Stimulated activated naive CD4-positive, alpha-beta T cell treated with Interleukin-2 at 50 U/mL for 16 hours (primary cell): Measurements from ENCODE around the gene SUPT3H.

Experiments used
- DNase-seq: peaks from one replicate; lab custom pipeline; 2025; lab: John Stamatoyannopoulos, UW

The SUPT3H gene

DNA sequence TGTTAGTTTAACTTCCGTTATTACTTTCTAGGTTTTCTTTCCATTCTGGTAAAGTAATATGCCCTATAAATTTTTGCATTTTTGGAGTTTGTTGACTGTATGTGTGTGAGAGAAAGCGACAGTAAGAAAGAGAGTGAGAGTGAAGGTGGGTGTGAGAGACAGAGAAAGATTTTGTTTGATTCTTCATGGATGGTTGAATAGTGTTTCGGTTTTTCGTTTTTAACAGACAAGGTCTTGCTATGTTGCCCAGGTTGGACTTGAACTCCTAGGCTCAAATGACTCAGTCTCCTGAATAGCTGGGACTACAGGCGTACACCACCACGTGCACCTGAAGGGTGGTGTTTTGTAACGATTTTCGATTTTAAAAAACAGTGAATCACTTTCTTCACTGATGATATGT lies 378.7 kb downstream of the SUPT3H start:
- DNase-seq, result no peak

DNA sequence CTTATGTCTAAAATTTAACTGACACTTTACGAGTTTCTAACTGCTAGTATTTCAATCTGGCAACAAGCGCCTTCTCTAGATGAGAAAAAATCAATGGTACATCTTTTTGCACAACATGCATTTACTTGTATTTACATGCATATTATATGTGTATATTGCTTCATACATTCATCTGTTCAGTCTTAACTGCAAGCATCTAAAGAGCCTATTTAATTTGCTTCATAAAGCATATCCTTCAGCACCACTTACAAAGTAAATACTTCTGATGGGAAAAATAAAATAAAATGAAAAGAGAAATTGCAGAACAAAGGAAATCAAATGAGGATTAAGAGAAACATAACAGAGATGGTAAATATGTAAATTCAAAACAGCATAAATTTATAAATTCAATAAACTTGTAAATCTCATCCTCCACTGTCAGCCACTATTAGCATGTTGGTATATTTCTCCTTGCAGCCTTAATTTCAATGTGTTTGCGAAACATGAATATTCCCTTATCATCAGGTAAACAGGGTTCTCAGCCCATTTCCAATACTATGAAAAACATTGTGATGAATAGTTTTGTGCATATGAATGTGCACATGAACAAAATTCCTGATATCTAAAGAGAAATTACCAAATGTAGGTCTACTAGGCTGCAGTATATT lies 382.1 kb downstream of the SUPT3H start:
- DNase-seq, result no peak

DNA sequence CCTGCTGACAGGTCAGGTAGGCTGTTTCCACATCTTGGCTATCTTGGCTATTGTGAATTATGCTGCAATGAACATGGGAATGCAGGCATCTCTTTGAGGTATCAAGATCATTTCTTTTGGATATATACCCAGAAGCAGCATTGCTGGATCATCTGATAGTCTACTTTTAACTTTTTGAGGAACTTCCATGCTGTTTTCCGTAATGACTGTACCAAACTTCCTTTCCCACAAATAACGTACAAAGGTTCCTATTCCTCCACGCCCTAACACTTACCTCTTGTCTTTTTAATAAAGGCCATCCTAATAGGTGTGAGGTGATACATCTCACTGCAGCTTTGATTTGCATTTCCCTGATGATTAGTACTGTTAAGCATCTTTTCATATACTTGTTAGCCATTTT lies 388.3 kb downstream of the SUPT3H start:
- DNase-seq, result no peak

DNA sequence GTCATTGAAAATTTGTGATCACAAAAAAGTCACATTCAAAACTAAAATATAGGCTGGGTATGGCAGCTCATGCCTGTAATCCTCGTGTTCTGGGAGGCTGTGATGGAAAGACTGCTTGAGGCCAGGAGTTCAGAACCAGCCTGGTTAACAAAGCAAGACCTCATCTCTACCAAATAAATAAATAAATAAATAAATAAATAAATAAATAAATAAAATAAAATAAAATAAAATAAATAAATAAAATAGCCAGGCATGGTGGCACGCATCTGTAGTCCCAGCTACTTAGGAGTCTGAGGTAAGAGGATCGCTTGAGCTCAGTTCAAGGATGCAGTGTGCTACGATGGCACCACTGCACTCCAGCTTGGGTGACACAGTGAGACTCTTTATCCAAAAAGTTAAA lies 392.7 kb downstream of the SUPT3H start:
- DNase-seq, result no peak

DNA sequence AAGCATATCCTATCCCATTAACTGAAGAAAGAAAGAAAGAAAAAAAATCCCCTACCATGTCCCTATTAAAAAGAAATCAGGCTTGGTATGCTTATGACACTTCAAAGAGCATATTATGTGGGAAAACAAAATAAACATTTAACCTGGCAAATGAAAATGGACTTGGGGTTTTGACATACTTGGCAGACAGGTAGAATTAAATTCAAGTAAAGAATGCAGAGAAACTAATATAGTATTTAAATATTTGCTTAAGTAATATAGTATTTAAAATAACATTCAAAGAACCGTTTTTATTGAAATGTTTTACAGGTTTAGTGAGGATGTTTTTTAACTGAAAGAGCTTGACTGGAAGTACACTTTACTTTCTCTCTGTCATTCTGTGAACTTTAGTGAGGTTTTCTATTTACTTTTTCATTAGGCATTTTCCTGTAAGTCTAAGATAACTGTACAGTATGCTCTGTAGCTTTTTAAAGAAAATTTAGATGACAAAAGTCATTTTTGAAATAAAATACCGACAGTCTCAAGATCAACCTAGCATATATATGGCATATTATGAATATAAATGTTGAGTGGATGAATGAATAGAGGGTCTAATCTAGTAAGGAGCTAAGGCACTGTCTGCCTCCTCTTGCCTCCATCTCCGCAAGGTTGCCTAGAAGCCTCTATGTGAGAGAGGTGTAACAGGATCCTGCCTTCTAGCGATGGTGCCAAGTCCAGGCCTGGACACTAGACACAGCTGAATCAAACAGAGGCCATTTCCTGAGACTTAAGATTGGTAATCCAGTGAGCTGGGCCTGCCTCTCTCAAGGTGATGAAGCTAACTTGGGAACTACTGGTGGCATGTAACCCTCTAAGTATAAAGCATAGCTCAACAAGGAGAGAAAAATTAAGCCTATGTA lies 394.0 kb downstream of the SUPT3H start:
- DNase-seq, result no peak

DNA sequence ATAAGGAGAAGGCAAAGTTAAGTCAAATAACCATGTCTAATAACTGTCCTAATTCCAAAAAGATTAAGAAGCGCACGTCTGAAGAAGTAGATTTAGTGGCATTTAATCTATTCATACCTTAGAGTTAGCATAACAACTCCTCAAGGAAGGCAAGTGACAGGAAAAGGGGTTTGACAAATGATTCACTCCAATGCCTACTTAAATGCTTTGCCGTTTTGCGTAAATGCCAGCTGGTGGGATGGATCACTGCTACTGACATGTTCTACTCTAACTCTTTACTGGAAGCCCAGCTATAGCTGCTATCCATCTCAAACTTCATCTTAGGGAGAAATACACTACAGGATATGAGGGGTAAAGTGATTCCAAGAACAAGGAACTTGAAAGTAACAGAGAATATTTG lies 396.9 kb downstream of the SUPT3H start:
- no peak for DNase-seq

DNA sequence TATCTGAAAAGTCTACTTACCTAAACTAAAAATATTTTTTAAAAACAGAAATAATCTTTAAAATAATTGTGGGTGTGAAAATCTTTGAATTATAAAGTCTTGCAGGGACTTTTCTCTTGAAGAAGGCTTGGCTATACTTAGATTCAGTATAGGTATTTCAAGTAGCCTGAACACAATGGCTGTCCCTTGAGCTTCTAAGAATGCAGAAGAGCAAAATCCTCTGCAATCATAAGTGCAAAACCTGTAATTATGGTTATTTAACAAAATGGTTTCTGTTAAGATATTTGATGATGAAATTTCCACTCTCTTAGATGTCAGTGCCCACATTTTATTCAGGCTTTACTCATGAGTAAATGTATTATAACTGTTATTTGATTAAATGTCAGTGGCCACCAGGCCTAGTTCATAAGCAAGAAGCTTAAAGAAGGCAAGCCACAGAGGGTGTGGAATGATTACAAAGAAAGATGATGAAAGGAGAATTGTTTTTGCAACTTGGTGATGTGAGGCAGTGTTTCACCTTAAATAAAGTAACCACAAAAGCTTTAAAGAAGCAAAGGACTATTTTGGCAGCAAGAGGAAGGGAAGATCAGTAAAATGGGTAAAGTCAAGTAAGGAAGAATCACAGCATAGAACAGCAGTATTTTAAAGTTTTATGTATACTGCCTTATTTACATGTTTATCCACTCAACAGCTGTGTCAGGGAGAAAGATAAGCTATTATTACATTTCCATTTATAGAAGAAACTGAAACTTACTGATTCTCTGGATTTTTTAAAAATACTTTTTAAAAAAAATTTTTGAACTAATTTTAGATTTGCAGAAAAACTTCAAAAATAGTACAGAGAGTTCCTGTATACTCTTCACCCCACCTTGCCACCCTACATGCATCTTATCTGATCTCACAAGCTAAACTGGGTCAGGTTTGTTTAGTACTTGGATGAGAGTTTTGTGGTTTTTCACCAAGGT lies 400.8 kb downstream of the SUPT3H start:
- no peak for DNase-seq

DNA sequence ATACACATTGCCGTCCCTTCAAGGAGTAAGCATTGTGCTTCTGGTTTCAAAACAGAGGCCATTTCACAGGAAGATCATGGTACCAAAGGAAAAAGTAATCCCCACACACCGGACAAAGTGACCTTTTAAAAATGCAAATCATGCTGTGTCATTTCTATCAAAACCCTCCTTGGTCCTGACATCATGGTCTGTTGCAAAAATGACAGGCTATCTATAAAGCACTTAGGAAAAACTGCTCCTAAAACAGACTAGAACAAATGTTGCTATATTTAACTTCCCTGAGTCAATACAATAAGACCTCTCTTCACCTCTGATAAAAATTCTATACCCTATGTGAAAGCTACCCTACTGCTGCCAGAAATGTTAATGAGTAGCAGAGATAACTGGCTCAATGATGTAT lies 403.2 kb downstream of the SUPT3H start:
- DNase-seq, result no peak

DNA sequence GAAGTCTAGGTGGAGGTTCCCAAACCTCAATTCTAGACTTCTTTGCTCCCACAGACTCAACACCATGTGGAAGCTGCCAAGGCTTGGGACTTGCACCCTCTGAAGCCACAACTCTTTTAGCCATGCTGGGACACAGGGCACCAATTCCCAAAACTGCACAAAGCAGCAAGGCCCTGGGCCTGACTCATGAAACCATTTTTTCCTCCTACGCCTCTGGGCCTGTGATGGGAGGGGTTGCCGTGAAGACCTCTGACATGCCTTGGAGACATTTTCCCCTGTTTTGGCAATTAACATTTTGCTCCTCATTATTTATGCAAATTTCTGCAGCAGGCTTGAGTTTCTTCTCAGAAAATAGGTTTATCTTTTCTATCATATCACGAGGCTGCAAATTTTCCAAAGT lies 405.0 kb downstream of the SUPT3H start:
- no peak for DNase-seq

DNA sequence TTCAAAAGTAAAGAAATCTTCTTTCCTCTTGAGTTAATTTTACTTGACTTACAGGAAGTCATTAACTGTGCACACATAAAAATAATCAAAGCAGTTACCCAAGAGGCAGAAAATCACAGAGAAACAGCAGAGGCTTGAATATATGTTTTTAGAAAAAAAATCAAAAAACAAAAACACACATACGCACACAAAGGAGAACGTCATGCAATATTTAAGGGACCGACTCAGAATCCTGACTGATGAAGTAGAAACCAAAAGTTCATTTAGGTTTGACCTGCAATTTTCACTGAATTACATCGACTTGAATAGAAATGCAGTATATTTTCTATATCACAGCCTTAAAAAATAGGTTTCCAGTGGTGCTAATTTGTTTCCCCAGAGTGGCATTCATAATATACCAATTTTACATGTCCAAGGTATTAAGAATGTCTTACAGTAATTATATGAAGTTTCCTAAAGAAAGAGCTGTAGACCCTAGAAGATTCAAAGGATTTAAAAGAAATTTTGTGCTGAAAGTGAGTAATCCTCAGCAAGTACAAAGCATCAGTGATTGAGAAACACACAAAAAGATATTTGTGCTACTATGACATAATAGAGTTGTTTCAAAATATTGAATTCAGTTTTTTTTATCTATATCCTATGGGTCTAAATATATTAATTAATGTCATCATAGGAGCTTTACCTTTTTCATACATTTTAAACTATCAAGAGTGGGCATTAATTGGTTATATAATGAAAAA lies 408.1 kb downstream of the SUPT3H start:
- DNase-seq, result no peak

DNA sequence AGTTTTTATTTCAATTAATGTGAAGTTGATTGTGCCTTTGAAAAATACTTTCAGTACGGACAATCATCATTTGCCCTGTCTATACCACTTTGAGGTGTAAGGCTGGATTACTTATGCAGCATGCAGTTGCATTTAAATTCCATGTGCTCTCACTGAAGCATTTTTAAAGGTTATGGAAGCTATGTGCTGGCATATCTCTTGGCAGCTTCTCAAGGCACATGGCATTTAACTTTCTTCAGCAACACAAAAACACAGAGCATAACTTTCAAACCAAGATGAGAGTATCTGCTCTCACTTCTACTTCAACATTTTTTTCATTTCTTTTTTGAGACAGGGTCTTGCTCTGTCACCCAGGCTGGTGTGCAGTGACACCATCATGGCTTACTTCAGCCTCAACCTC lies 410.3 kb downstream of the SUPT3H start:
- no peak for DNase-seq

DNA sequence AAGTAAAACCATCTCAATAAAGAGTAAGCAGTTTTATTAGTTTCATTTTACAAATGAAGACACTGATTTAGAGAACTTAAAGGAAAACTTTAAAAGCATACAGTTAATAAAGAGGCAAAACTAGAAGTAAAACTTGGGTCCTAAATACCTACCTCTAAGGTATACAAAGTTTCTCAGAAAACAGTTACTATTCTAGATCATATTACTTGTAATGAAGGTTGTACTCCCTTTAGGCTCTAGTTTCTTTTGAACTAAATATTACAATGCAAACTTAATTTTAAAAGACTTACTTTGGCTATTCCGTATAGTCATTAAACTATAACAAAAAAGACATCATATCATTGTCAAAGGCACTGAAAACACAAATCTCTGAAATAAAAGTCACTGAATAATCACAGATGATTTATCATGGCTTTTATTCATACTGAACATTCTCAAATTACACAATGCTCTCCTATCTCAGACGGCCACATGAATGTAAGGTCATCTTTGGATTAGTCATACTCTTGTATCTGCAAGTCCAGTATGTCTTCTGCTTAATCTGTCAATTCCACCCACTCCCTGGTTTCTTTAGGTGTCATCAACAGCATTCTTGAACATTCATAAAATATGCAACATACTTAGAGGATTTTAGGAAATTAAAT lies 411.2 kb downstream of the SUPT3H start:
- DNase-seq, result no peak

DNA sequence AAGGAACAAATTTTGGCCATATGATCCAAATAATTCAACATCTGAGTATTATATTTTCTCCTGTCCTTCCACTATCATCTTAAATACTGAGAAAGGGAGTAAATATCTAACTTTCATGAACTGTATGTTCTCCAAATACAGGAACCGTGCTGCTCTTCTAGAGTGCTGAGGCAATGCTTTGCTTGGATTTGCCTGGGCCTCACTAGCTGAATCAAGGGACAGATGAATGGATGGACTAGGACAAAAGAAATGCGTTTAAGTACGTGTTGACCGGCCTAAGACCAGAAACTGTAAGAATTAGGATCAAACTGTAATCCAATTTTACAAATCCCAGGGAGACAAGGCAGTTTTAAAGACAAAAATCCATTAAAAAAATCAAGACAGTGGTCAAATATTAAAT lies 412.0 kb downstream of the SUPT3H start:
- no peak for DNase-seq

DNA sequence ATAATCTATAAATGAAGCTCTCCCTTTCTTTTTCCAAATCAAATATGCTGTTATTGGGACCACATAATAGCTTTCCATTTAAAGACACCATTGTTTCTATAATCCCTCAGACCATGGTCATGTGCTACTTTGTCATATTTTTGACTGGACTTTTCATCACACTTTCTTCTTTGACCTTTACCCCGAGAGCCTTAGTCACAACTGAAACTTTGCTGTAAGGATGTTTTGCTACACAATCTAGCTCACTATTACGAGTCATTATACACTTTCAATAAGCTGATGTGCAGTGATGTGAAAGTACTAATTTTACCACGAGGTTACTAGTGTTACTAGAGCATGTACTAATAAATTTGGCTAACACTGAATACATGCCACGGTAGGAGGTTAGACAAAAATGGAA lies 416.8 kb downstream of the SUPT3H start:
- DNase-seq, result no peak

DNA sequence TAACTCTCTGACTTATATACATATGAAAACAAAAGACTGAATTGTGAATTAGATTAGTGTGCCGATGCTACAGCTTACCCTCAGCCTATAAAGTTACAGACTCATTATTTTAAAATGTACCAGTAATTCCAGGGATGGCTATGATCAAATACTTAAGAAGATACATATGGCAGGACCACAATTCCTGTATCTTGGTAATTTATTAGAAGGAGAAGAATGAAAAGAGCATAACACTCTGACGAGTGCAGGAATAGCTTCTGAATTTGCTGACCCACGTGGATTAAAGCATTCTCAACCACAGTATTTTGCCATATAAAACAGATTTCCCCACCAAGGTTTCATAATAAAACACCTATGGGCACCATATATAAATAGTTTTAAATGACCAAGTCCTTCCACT lies 418.1 kb downstream of the SUPT3H start:
- DNase-seq, result no peak

DNA sequence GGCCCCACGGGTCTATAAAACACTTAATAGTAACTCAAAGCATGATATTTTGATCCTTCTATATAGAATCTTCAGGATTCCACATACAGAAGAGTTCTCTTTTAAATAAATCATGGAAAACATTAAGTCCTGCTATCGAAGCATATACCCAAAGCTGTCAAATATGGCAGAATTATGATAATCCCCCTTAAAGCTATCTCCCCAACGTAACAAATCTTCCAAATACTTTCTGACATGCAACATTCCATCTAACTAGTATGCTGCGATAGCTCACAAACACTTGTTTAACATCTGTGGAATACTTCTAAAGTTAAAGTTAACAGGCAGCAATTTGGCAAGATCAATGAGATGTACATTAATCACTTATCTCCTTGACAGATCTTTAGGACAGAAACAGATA lies 420.6 kb downstream of the SUPT3H start:
- no peak for DNase-seq

DNA sequence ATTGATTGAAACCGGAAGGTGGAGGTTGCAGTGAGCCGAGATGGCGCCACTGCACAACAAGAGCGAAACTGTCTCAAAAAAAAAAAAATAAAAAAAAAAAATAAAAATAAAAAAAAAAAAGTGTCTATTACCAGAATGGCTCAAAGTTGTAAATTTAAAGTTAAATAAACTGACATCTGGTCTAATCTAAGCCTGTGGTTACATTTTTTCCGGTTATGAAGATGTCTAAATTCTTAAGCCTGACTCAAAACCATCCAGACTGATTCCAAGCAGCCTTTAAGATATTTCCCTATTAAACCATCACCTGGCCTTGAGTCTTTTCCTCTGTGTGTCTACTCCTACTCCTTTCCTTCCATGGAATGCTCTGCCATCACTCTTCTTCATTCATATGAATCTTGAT lies 421.3 kb downstream of the SUPT3H start:
- no peak for DNase-seq

DNA sequence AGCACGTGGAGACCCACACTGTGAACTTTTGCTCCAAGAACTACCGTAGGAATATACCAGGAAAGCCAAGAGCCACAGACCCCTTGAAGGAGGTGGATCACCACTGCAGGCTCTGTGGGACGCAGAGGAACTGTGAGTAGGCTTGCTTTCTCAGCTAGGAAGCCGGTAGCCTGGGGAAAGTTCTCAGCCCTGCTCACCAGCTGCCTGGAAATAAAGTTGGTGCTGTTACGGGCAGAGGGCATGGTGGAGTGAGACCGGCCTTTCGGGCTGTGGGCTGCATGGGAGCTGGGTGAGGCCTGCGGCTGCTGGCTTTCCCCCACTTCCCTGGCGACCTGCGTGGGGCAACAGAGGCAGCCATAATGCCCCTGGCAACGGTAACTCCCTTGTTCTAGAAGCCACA lies 422.6 kb downstream of the SUPT3H start:
- no peak for DNase-seq

DNA sequence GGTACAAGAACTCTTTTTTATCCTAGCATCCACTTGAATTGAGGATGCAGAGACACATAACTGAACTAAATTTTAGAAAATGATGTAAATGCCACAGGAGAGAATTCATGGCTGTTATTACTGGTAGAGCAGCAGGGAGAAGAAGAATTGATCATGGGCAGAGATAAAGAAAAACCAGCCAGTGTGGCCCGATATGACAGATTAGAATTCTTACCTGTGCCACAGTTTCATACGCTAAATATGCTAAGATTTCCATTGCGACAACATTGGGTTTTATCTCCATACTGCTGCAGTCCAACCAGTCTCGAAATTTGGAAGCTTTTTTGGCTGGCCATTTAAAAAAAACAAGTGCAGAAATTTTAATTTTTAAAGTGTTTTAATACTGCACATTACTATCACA lies 423.5 kb downstream of the SUPT3H start:
- DNase-seq, result no peak

DNA sequence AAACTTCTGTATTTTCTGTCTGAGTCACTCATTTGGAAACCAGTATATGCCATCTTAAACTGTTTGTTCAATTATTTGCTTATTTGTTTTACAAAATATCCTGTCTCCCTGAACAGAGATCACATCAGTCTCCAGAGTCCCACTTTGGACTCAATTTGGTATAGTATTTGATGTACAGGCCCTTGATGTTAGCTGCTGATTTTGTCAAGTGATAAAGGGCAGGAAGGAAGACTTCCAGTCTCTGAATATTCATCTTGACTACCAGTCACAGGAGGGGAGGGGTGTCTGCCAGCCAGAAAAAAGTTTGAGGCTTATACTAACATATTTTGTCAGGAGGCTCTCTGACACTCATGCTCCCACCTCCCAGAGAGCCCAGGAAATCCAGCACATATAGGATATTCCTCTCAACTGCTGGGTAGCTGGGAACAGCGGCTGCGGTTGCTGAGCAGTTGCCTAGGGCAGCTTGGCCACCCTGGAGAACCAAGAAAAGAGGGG lies 426.4 kb downstream of the SUPT3H start:
- no peak for DNase-seq

DNA sequence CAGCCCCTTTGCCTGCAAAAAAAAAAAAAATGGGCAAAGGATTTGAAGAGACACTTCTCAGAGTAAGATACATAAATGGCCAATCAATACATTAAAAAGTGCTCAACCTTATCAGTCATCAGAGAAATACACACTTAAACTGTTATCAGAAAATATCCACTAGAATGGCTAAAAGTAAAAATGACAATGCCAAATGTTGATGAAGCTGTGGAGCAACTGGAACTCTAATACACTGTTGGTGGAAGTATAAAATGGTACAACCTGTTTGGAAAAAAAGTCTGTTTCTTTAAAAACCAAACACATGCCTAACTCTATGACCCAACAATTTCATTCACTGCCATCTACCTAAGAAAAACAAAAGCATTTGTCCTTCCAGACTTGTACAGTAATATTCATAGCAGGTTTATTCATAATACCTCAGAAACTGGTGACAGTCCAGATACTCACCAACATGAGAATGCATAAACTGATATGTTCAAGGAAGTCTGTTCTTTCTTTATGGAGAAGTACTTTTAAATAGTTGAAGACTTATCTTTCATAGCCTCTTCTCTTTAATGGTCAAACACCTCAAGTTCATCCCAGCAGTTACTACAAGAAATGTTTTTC lies 428.0 kb downstream of the SUPT3H start:
- no peak for DNase-seq
